Activated naive CD4-positive, alpha-beta T cell treated with anti-CD3 and anti-CD28 coated beads for 36 hours (primary cell): ENCODE measurements around the gene SRRM4. TPM values are rescaled to one million over a fixed set of nuclear protein-coding genes. Genes with fewer than 3 reads are reported as not detected.

Experiments used
- CTCF ChIA-PET: fragments of 350-600 bp; sonication (Branson Sonifier 250); formaldehyde crosslinking; loops from one replicate; lab custom pipeline; 2021; ENCODE audit warnings: antibody characterized with exemption; lab: Charles Lee
- DNase-seq: peaks from one replicate; pipeline ENCODE4 v3.0.0-alpha.2; 2020
- H3K27ac Mint-ChIP-seq: one replicate; pipeline ENCODE4 v1.8.0; 2021; ENCODE audit warnings: mild to moderate bottlenecking, mixed read lengths
- H3K27me3 Mint-ChIP-seq: one replicate; pipeline ENCODE4 v1.8.0; 2021; ENCODE audit warnings: low read depth, mixed read lengths
- H3K36me3 Mint-ChIP-seq: one replicate; pipeline ENCODE4 v1.8.0; 2021; ENCODE audit warnings: low read depth, mixed read lengths
- H3K4me1 Mint-ChIP-seq: one replicate; pipeline ENCODE4 v1.8.0; 2021; ENCODE audit warnings: low read depth, mixed read lengths
- H3K4me3 Mint-ChIP-seq: one replicate; pipeline ENCODE4 v1.8.0; 2021; ENCODE audit warnings: mild to moderate bottlenecking, moderate library complexity, mixed read lengths
- H3K9me3 Mint-ChIP-seq: one replicate; pipeline ENCODE4 v1.8.0; 2021; ENCODE audit warnings: mixed read lengths
- intact Hi-C: fragments of 100-400 bp; cut with micrococcal nuclease; formaldehyde crosslinking; loops from one replicate; pipeline ENCODE4 v1.15.1; 2023
- total RNA-seq, 2 experiments: library from RNA; stranded (reverse); gene quantifications; one replicate each; pipeline ENCODE4 v1.2.3, GENCODE V29; 2021

SRRM4 gene
- total RNA-seq, 2 experiments from 2014 or later: not detected

- CTCF ChIA-PET: no interaction called here
- peaks cover 29% of the 10 kb centered on the region for H3K27me3 Mint-ChIP-seq
- H3K9me3 Mint-ChIP-seq: peaks cover 7% of the 10 kb centered on the region
- no peak overlapping the region for H3K27ac Mint-ChIP-seq
- no peaks in the 10 kb centered on the region for H3K4me1 Mint-ChIP-seq
- no peak for DNase-seq
- no peak overlapping the region for H3K4me3 Mint-ChIP-seq
- peaks cover 1% of the 10 kb centered on the region for H3K36me3 Mint-ChIP-seq
- intact Hi-C loops: no loop called here
These were observed 166.6 kb downstream of the SRRM4 start for GRCh38 chr12:119147847-119148448.

GRCh38 chr12:119149270-119149669 is 167.9 kb downstream of the SRRM4 start:
- no peak overlapping the region for H3K27ac Mint-ChIP-seq
- peaks cover 1% of the 10 kb centered on the region for H3K36me3 Mint-ChIP-seq
- peaks cover 12% of the 10 kb centered on the region for H3K9me3 Mint-ChIP-seq
- H3K4me1 Mint-ChIP-seq: no peaks in the 10 kb centered on the region
- peaks cover 28% of the 10 kb centered on the region for H3K27me3 Mint-ChIP-seq
- no peak for DNase-seq
- CTCF ChIA-PET: no interaction called here
- no peak overlapping the region for H3K4me3 Mint-ChIP-seq
- intact Hi-C loops: no loop called here

GRCh38 chr12:119151445-119152026 is 170.2 kb downstream of the SRRM4 start:
- no peak overlapping the region for H3K27ac Mint-ChIP-seq
- H3K9me3 Mint-ChIP-seq: peaks cover 14% of the 10 kb centered on the region
- no peak for DNase-seq
- CTCF ChIA-PET: no interaction called here
- intact Hi-C loops: no loop called here
- H3K27me3 Mint-ChIP-seq: peaks cover 20% of the 10 kb centered on the region
- H3K36me3 Mint-ChIP-seq: peaks cover 1% of the 10 kb centered on the region
- no peak overlapping the region for H3K4me3 Mint-ChIP-seq
- no peaks in the 10 kb centered on the region for H3K4me1 Mint-ChIP-seq

GRCh38 chr12:119153477-119154434 is 172.4 kb downstream of the SRRM4 start:
- H3K27ac Mint-ChIP-seq: no peak overlapping the region
- H3K36me3 Mint-ChIP-seq: peaks cover 1% of the 10 kb centered on the region
- CTCF ChIA-PET: no interaction called here
- H3K4me3 Mint-ChIP-seq: no peak overlapping the region
- H3K4me1 Mint-ChIP-seq: no peaks in the 10 kb centered on the region
- peaks cover 17% of the 10 kb centered on the region for H3K27me3 Mint-ChIP-seq
- peaks cover 17% of the 10 kb centered on the region for H3K9me3 Mint-ChIP-seq
- intact Hi-C loops: no loop called here
- DNase-seq: peak; percentile 9

- no peak overlapping the region for H3K27ac Mint-ChIP-seq
- intact Hi-C loops: no loop called here
- no peaks in the 10 kb centered on the region for H3K4me1 Mint-ChIP-seq
- H3K36me3 Mint-ChIP-seq: peaks cover 1% of the 10 kb centered on the region
- H3K4me3 Mint-ChIP-seq: no peak overlapping the region
- H3K27me3 Mint-ChIP-seq: peaks cover 17% of the 10 kb centered on the region
- CTCF ChIA-PET: no interaction called here
- no peak for DNase-seq
- peaks cover 17% of the 10 kb centered on the region for H3K9me3 Mint-ChIP-seq
These were observed 173.1 kb downstream of the SRRM4 start for GRCh38 chr12:119154435-119154818.

- CTCF ChIA-PET: no interaction called here
- Mint-ChIP-seq H3K36me3 (peaks cover 1% of the 10 kb centered on the region), H3K4me1 (no peaks in the 10 kb centered on the region), H3K27me3 (peaks cover 13% of the 10 kb centered on the region), H3K9me3 (peaks cover 12% of the 10 kb centered on the region), H3K4me3 (no peak overlapping the region), H3K27ac (no peak overlapping the region)
- no peak for DNase-seq
- intact Hi-C loops: no loop called here
These were observed 175.2 kb downstream of the SRRM4 start for GRCh38 chr12:119156401-119157044.

GRCh38 chr12:119157528-119157927 is 176.2 kb downstream of the SRRM4 start:
- intact Hi-C loops: no loop called here
- CTCF ChIA-PET: no interaction called here
- H3K4me3 Mint-ChIP-seq: no peak overlapping the region

GRCh38 chr12:119157978-119158377 is 176.6 kb downstream of the SRRM4 start:
- CTCF ChIA-PET: no interaction called here
- peaks cover 10% of the 10 kb centered on the region for H3K9me3 Mint-ChIP-seq
- no peaks in the 10 kb centered on the region for H3K4me1 Mint-ChIP-seq
- H3K27me3 Mint-ChIP-seq: peaks cover 8% of the 10 kb centered on the region
- H3K36me3 Mint-ChIP-seq: no peaks in the 10 kb centered on the region
- intact Hi-C loops: no loop called here
- DNase-seq: no peak
- H3K27ac Mint-ChIP-seq: no peak overlapping the region
- H3K4me3 Mint-ChIP-seq: no peak overlapping the region

More at GRCh38 chr12:119157528-119157927, 176.2 kb downstream of the SRRM4 start:
- Mint-ChIP-seq H3K27ac (no peak overlapping the region), H3K4me1 (no peaks in the 10 kb centered on the region), H3K36me3 (no peaks in the 10 kb centered on the region), H3K9me3 (peaks cover 10% of the 10 kb centered on the region), H3K27me3 (peaks cover 10% of the 10 kb centered on the region)
- DNase-seq: no peak

- intact Hi-C loops: no loop called here
- CTCF ChIA-PET: no interaction called here
- no peak for DNase-seq
These were observed 177.1 kb downstream of the SRRM4 start for GRCh38 chr12:119158402-119158801.

GRCh38 chr12:119159844-119160243 is 178.5 kb downstream of the SRRM4 start:
- Mint-ChIP-seq H3K9me3 (peaks cover 5% of the 10 kb centered on the region), H3K4me3 (no peak overlapping the region), H3K27ac (no peak overlapping the region), H3K4me1 (no peaks in the 10 kb centered on the region), H3K36me3 (no peaks in the 10 kb centered on the region), H3K27me3 (no peaks in the 10 kb centered on the region)
- CTCF ChIA-PET: no interaction called here
- no peak for DNase-seq
- intact Hi-C loops: no loop called here

More at GRCh38 chr12:119158402-119158801, 177.1 kb downstream of the SRRM4 start:
- Mint-ChIP-seq H3K27me3 (peaks cover 7% of the 10 kb centered on the region), H3K4me3 (no peak overlapping the region), H3K4me1 (no peaks in the 10 kb centered on the region), H3K27ac (no peak overlapping the region), H3K36me3 (no peaks in the 10 kb centered on the region), H3K9me3 (peaks cover 10% of the 10 kb centered on the region)

- intact Hi-C loops: no loop called here
- DNase-seq: no peak
- Mint-ChIP-seq H3K4me1 (no peaks in the 10 kb centered on the region), H3K27ac (no peak overlapping the region), H3K9me3 (peaks cover 3% of the 10 kb centered on the region), H3K4me3 (no peak overlapping the region), H3K36me3 (no peaks in the 10 kb centered on the region), H3K27me3 (no peaks in the 10 kb centered on the region)
- CTCF ChIA-PET: no interaction called here
These were observed 186.6 kb downstream of the SRRM4 start for GRCh38 chr12:119167902-119168301.

GRCh38 chr12:119168721-119169120 is 187.4 kb downstream of the SRRM4 start:
- H3K27ac Mint-ChIP-seq: no peak overlapping the region
- H3K9me3 Mint-ChIP-seq: peaks cover 3% of the 10 kb centered on the region
- H3K36me3 Mint-ChIP-seq: no peaks in the 10 kb centered on the region
- H3K4me3 Mint-ChIP-seq: no peak overlapping the region
- CTCF ChIA-PET: interaction anchor here (1.1 kb wide), 1 partner anchor 54 kb away, joined by 3 read pairs; no protein-coding TSS in a partner anchor
- intact Hi-C loops: no loop called here
- H3K27me3 Mint-ChIP-seq: no peaks in the 10 kb centered on the region
- H3K4me1 Mint-ChIP-seq: no peaks in the 10 kb centered on the region
- DNase-seq: no peak
